Suprapubic skin (tissue), 4 donors: ENCODE results near the gene SCAPER.

ENCODE experiments used
- EP300 ChIP-seq: sonication (generic); formaldehyde crosslinking; IDR thresholded peaks from one replicate; pipeline ENCODE4 v1.6.1; 2017; ENCODE audit warnings: antibody characterized with exemption
- POLR2A ChIP-seq, 2 donors: fragments of 450-650 bp; IDR thresholded peaks; one replicate each; pipeline ENCODE4 v1.6.1; 2017; ENCODE audit warnings: antibody characterized with exemption in 2 of 2, mild to moderate bottlenecking in 2 of 2, moderate library complexity in 2 of 2
- POLR2AphosphoS5 ChIP-seq, 3 donors: sonication (generic); formaldehyde crosslinking; IDR thresholded peaks; one replicate each; pipeline ENCODE4 v1.6.1; 2017; ENCODE audit warnings: antibody characterized with exemption in 3 of 3
- TF ChIP-seq, protein P1 (sequence below), 2 donors: fragments of 200-600 bp in 1 of 2; fragments of 450-650 bp in 1 of 2; sonication (generic) in 1 of 2; IDR thresholded peaks; one replicate each; pipeline ENCODE4 v1.5.1; 2016 to 2019; ENCODE audit warnings: antibody characterized with exemption in 2 of 2, mild to moderate bottlenecking in 1 of 2, moderate library complexity in 1 of 2

- TF ChIP-seq, protein P1, sequence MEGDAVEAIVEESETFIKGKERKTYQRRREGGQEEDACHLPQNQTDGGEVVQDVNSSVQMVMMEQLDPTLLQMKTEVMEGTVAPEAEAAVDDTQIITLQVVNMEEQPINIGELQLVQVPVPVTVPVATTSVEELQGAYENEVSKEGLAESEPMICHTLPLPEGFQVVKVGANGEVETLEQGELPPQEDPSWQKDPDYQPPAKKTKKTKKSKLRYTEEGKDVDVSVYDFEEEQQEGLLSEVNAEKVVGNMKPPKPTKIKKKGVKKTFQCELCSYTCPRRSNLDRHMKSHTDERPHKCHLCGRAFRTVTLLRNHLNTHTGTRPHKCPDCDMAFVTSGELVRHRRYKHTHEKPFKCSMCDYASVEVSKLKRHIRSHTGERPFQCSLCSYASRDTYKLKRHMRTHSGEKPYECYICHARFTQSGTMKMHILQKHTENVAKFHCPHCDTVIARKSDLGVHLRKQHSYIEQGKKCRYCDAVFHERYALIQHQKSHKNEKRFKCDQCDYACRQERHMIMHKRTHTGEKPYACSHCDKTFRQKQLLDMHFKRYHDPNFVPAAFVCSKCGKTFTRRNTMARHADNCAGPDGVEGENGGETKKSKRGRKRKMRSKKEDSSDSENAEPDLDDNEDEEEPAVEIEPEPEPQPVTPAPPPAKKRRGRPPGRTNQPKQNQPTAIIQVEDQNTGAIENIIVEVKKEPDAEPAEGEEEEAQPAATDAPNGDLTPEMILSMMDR (IDR thresholded peaks at IDR 0.05): no peak
- TF ChIP-seq POLR2AphosphoS5 (IDR thresholded peaks at IDR 0.05) (no peak), POLR2A (IDR thresholded peaks at IDR 0.05) (no peak), EP300 (no peak)
Observed at GRCh38 chr15:76776969-76777368, 128.2 kb downstream of the SCAPER start.
